NCI-H82 (cell line): ENCODE results near the gene STK11.

ENCODE experiments used
- DNase-seq: peaks from one replicate; lab custom pipeline; 2025; lab: John Stamatoyannopoulos, UW

The STK11 gene

GRCh38 chr19:1250437-1251260 lies 45.1 kb downstream of the STK11 start:
- DNase-seq: peak; percentile 91

- DNase-seq: peak; percentile 76
Measured at GRCh38 chr19:1251330-1252220, 46.0 kb downstream of the STK11 start.

- no peak for DNase-seq
Measured at GRCh38 chr19:1252221-1252820, 46.7 kb downstream of the STK11 start.

- DNase-seq: no peak
Measured at GRCh38 chr19:1252821-1253513, 47.4 kb downstream of the STK11 start.

- no peak for DNase-seq
Measured at GRCh38 chr19:1253514-1254080, 48.0 kb downstream of the STK11 start.

GRCh38 chr19:1254081-1254527 lies 48.5 kb downstream of the STK11 start:
- DNase-seq: no peak

- DNase-seq: no peak
Measured at GRCh38 chr19:1254530-1255185, 49.1 kb downstream of the STK11 start.

GRCh38 chr19:1255186-1256161 lies 49.9 kb downstream of the STK11 start:
- no peak for DNase-seq

GRCh38 chr19:1256646-1257474 lies 51.3 kb downstream of the STK11 start:
- DNase-seq: no peak

- no peak for DNase-seq
Measured at GRCh38 chr19:1257475-1258162, 52.0 kb downstream of the STK11 start.

- no peak for DNase-seq
Measured at GRCh38 chr19:1258163-1258492, 52.5 kb downstream of the STK11 start.

GRCh38 chr19:1258707-1259205 lies 53.2 kb downstream of the STK11 start:
- no peak for DNase-seq

GRCh38 chr19:1259206-1259875 lies 53.8 kb downstream of the STK11 start:
- DNase-seq: peak; percentile 37

- DNase-seq: no peak
Measured at GRCh38 chr19:1259876-1260748, 54.5 kb downstream of the STK11 start.

GRCh38 chr19:1260749-1261537 lies 55.4 kb downstream of the STK11 start:
- DNase-seq: peak; percentile 95

- DNase-seq: peak; percentile 47
Measured at GRCh38 chr19:1261538-1261797, 55.9 kb downstream of the STK11 start.
